Measurements from ENCODE around the gene C3. TPM values are rescaled to one million over a fixed set of nuclear protein-coding genes. Genes with fewer than 3 reads are reported as not detected.

Gene C3
- total and polyA plus RNA-seq, 2 of the 13 experiments (the other 11 are each of a cell fraction or from before 2014, with no cell fraction given) = 1,455 to 6,272 TPM

DNA sequence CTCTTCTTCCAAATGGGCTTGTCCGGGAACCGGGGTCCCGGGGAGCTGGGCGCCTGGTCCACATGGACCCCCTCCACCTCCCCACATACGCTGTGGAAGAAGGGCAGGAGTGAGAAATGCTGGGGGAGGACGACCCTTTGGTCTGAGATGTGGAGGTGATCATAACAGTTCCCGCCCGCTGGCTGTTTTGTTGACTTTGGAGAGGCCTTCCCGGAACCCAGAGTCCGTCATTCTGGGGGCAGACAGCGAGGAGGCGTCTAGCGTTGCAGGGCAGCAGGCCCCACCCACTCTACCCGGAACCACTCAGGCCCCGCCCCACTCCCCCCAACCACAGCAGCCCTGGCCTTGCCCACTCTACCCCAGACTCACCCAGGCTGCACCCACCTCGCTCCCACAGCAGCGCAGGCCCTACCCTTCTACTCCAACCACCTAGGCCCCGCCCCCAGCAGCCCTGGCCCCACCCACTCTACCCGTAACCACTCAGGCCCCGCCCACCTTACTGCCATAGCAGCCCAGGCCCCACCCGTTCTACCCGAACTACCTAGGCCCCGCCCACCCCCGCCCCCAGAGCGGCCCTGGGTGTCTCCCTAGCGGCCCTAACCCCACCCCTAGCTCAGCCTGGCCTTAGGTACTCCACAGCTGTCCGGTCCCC lies 9.8 kb upstream of the C3 start (continued):
- TF ChIP-seq, protein P1, sequence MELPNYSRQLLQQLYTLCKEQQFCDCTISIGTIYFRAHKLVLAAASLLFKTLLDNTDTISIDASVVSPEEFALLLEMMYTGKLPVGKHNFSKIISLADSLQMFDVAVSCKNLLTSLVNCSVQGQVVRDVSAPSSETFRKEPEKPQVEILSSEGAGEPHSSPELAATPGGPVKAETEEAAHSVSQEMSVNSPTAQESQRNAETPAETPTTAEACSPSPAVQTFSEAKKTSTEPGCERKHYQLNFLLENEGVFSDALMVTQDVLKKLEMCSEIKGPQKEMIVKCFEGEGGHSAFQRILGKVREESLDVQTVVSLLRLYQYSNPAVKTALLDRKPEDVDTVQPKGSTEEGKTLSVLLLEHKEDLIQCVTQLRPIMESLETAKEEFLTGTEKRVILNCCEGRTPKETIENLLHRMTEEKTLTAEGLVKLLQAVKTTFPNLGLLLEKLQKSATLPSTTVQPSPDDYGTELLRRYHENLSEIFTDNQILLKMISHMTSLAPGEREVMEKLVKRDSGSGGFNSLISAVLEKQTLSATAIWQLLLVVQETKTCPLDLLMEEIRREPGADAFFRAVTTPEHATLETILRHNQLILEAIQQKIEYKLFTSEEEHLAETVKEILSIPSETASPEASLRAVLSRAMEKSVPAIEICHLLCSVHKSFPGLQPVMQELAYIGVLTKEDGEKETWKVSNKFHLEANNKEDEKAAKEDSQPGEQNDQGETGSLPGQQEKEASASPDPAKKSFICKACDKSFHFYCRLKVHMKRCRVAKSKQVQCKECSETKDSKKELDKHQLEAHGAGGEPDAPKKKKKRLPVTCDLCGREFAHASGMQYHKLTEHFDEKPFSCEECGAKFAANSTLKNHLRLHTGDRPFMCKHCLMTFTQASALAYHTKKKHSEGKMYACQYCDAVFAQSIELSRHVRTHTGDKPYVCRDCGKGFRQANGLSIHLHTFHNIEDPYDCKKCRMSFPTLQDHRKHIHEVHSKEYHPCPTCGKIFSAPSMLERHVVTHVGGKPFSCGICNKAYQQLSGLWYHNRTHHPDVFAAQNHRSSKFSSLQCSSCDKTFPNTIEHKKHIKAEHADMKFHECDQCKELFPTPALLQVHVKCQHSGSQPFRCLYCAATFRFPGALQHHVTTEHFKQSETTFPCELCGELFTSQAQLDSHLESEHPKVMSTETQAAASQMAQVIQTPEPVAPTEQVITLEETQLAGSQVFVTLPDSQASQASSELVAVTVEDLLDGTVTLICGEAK (IDR thresholded peaks at IDR 0.05) = no peak
- TF ChIP-seq, protein P1 (CRISPR knock-in tag; IDR thresholded peaks at IDR 0.05) = no peak; the same call in 1 of the 2 replicates
- TF ChIP-seq ZBTB8A (CRISPR knock-in tag; IDR thresholded peaks at IDR 0.05; ENCODE audit: borderline replicate concordance, low read depth) (no peak), MTF1 (CRISPR knock-in tag; IDR thresholded peaks at IDR 0.05) (no peak), CAMTA2 (CRISPR knock-in tag; IDR thresholded peaks at IDR 0.05; ENCODE audit: borderline replicate concordance) (no peak), CBX5 (CRISPR knock-in tag; IDR thresholded peaks at IDR 0.05; ENCODE audit: borderline replicate concordance) (0 out of 2 replicates have a peak, but pooled peaks have one; percentile 35), FOSL2 (CRISPR knock-in tag; IDR thresholded peaks at IDR 0.05) (peak; percentile 78), ZNF577 (CRISPR knock-in tag; IDR thresholded peaks at IDR 0.05; ENCODE audit: borderline replicate concordance, low read depth) (no peak), ZNF33B (CRISPR knock-in tag; IDR thresholded peaks at IDR 0.05) (no peak), KLF15 (CRISPR knock-in tag; IDR thresholded peaks at IDR 0.05; ENCODE audit: borderline replicate concordance) (no peak), ZNF761 (CRISPR knock-in tag; conservative IDR thresholded peaks at IDR 0.05) (no peak)
- TF ChIP-seq, protein P2, sequence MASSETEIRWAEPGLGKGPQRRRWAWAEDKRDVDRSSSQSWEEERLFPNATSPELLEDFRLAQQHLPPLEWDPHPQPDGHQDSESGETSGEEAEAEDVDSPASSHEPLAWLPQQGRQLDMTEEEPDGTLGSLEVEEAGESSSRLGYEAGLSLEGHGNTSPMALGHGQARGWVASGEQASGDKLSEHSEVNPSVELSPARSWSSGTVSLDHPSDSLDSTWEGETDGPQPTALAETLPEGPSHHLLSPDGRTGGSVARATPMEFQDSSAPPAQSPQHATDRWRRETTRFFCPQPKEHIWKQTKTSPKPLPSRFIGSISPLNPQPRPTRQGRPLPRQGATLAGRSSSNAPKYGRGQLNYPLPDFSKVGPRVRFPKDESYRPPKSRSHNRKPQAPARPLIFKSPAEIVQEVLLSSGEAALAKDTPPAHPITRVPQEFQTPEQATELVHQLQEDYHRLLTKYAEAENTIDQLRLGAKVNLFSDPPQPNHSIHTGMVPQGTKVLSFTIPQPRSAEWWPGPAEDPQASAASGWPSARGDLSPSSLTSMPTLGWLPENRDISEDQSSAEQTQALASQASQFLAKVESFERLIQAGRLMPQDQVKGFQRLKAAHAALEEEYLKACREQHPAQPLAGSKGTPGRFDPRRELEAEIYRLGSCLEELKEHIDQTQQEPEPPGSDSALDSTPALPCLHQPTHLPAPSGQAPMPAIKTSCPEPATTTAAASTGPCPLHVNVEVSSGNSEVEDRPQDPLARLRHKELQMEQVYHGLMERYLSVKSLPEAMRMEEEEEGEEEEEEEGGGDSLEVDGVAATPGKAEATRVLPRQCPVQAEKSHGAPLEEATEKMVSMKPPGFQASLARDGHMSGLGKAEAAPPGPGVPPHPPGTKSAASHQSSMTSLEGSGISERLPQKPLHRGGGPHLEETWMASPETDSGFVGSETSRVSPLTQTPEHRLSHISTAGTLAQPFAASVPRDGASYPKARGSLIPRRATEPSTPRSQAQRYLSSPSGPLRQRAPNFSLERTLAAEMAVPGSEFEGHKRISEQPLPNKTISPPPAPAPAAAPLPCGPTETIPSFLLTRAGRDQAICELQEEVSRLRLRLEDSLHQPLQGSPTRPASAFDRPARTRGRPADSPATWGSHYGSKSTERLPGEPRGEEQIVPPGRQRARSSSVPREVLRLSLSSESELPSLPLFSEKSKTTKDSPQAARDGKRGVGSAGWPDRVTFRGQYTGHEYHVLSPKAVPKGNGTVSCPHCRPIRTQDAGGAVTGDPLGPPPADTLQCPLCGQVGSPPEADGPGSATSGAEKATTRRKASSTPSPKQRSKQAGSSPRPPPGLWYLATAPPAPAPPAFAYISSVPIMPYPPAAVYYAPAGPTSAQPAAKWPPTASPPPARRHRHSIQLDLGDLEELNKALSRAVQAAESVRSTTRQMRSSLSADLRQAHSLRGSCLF (CRISPR knock-in tag; IDR thresholded peaks at IDR 0.05; ENCODE audit: borderline replicate concordance) = no peak
- TF ChIP-seq, protein P3, sequence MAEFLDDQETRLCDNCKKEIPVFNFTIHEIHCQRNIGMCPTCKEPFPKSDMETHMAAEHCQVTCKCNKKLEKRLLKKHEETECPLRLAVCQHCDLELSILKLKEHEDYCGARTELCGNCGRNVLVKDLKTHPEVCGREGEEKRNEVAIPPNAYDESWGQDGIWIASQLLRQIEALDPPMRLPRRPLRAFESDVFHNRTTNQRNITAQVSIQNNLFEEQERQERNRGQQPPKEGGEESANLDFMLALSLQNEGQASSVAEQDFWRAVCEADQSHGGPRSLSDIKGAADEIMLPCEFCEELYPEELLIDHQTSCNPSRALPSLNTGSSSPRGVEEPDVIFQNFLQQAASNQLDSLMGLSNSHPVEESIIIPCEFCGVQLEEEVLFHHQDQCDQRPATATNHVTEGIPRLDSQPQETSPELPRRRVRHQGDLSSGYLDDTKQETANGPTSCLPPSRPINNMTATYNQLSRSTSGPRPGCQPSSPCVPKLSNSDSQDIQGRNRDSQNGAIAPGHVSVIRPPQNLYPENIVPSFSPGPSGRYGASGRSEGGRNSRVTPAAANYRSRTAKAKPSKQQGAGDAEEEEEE (CRISPR knock-in tag; IDR thresholded peaks at IDR 0.05; ENCODE audit: borderline replicate concordance) = no peak
